K562 (cell line): Measurements from ENCODE around the gene LACTB. TPM values are rescaled to one million over a fixed set of nuclear protein-coding genes. Genes with fewer than 3 reads are reported as not detected.

ENCODE experiments used
- ATAC-seq: fragments of 200-7000 bp; cut with Tn5 transposase; 3 replicates; pipeline ENCODE4 v1.9.1; 2020; ENCODE audit warnings: moderate library complexity
- BruUV-seq: library from RNA; stranded (reverse); fragments of 400-500 nt; replicated peaks from 2 replicates; lab custom pipeline; 2021; lab: Mats Ljungman, UMichigan
- CTCF ChIA-PET: fragments of 300-600 bp; formaldehyde crosslinking; extraction: SDS; loops from one replicate; lab custom pipeline; 2021; ENCODE audit warnings: low intra/inter-chr PET ratio; lab: Yijun Ruan, JAX
- POLR2A ChIA-PET: fragments of 300-600, 350-650 bp; sonication (Branson Sonifier 250); formaldehyde crosslinking; extraction: SDS; loops from one replicate; lab custom pipeline; 2021; ENCODE audit warnings: antibody characterized with exemption, inconsistent platforms; lab: Yijun Ruan, JAX
- DNase-seq, 4 experiments: peaks; one replicate each; pipeline versions ENCODE4 v3.0.0 to v3.0.0-alpha.2; 2011 to 2018; ENCODE audit warnings: low spot score in 3 of 4, mixed read lengths in 3 of 4; ENCODE audit errors: extremely low read depth in 1 of 4
- FAIRE-seq: peaks from 2 replicates; lab custom pipeline; 2011; peaks lifted over from hg19 to GRCh38; lab: Jason Lieb, UNC
- H2AFZ ChIP-seq: 2 replicates; pipeline ENCODE4 v1.6.0; 2011; ENCODE audit warnings: low read depth, low read length, control low read depth, inconsistent platforms
- H3K27ac ChIP-seq: fragments of 200-600 bp; 3 replicates; pipeline ENCODE4 v1.8.0; 2011; ENCODE audit warnings: low read depth, mild to moderate bottlenecking, control low read depth, inconsistent platforms, low read length, moderate library complexity, mixed read lengths; ENCODE audit errors: extremely low read depth
- H3K27me3 ChIP-seq, 2 experiments: fragments of 300-600 bp in 1 of 2; 2 replicates in 1 of 2; 3 replicates in 1 of 2; pipeline versions ENCODE4 v1.6.0 to v1.8.0; 2011; ENCODE audit warnings: inconsistent platforms in 2 of 2, low read length in 2 of 2, mild to moderate bottlenecking in 1 of 2, mixed read lengths in 1 of 2, moderate library complexity in 1 of 2; ENCODE audit not compliant: control insufficient read depth in 2 of 2, insufficient read depth in 2 of 2
- H3K36me3 ChIP-seq: fragments of 300-600 bp; 3 replicates; pipeline ENCODE4 v1.8.0; 2011; ENCODE audit warnings: mild to moderate bottlenecking, low read length, inconsistent platforms; ENCODE audit not compliant: control insufficient read depth, insufficient read depth
- H3K4me1 ChIP-seq, 2 experiments: fragments of 200-600 bp in 1 of 2; replicated peaks in 1 of 2; 2 replicates in 1 of 2; 3 replicates in 1 of 2; pipeline versions ENCODE4 v1.5.1 to v1.8.0; 2011; ENCODE audit warnings: inconsistent platforms in 2 of 2, low read length in 2 of 2, mild to moderate bottlenecking in 1 of 2, mixed read lengths in 1 of 2, moderate library complexity in 1 of 2; ENCODE audit not compliant: control insufficient read depth in 2 of 2, insufficient read depth in 2 of 2
- H3K4me2 ChIP-seq: 2 replicates; pipeline ENCODE4 v1.6.1; 2011; ENCODE audit warnings: low read length, control low read depth, inconsistent platforms, mixed read lengths; ENCODE audit not compliant: insufficient read depth
- H3K4me3 ChIP-seq: fragments of 200-600 bp; sonication (generic), shearing (Covaris generic); 2 replicates; pipeline ENCODE4 v1.5.1; 2016; ENCODE audit warnings: control low read depth, inconsistent platforms
- H3K79me2 ChIP-seq: fragments of 200-600 bp; 3 replicates; pipeline ENCODE4 v1.8.0; 2011; ENCODE audit warnings: low read length, inconsistent platforms; ENCODE audit not compliant: control insufficient read depth, insufficient read depth
- H3K9ac ChIP-seq, 2 experiments: 2 replicates each; pipeline versions ENCODE4 v1.6.0 to v1.6.1; 2011; ENCODE audit warnings: low read depth in 2 of 2, low read length in 2 of 2, control low read depth in 1 of 2, inconsistent platforms in 1 of 2, mild to moderate bottlenecking in 1 of 2, mixed read lengths in 1 of 2; ENCODE audit not compliant: insufficient read depth in 1 of 2
- H3K9me1 ChIP-seq: one replicate; pipeline ENCODE4 v1.6.0; 2011; ENCODE audit warnings: inconsistent platforms, mild to moderate bottlenecking, low read length, moderate library complexity; ENCODE audit not compliant: control insufficient read depth, insufficient read depth
- H3K9me3 ChIP-seq: replicated peaks from 2 replicates; pipeline ENCODE4 v1.5.1; 2011; ENCODE audit warnings: low read depth, low read length, inconsistent platforms; ENCODE audit not compliant: control insufficient read depth, insufficient read depth
- H4K20me1 ChIP-seq: replicated peaks from 2 replicates; pipeline ENCODE4 v1.6.1; 2011; ENCODE audit warnings: low read length, inconsistent platforms, mixed read lengths; ENCODE audit not compliant: control insufficient read depth, insufficient read depth
- BRCA1 ChIP-seq, 2 experiments: fragments of 450-650 bp in 1 of 2; sonication (generic) in 1 of 2; formaldehyde crosslinking in 1 of 2; IDR thresholded peaks; 2 replicates each; pipeline versions ENCODE4 v1.5.0 to v1.6.1; 2017 to 2020; ENCODE audit warnings: mild to moderate bottlenecking in 1 of 2, missing genetic modification reagents in 1 of 2
- ILF3 ChIP-seq: fragments of 450-650 bp; IDR thresholded peaks from 2 replicates; pipeline ENCODE4 v1.6.1; 2018; ENCODE audit warnings: antibody characterized with exemption, mild to moderate bottlenecking, moderate library complexity, borderline replicate concordance
- WGBS: fragments of 100-300 bp; shearing (Covaris generic); methylation state at CpG from one replicate; pipeline ENCODE4 v1.1.6; 2016; ENCODE audit warnings: low coverage, mixed read lengths; ENCODE audit not compliant: insufficient coverage; ENCODE audit errors: missing lambda C conversion rate; 5-methylcytosine and 5-hydroxymethylcytosine counted together
- in situ Hi-C: fragments of 300-500 bp; cut with MboI; formaldehyde crosslinking; loops from 4 replicates; pipeline ENCODE4 v1.15.0; 2018; ENCODE audit warnings: inconsistent platforms, mixed read lengths
- intact Hi-C: fragments of 100-400 bp; cut with micrococcal nuclease; formaldehyde crosslinking; loops from 2 replicates; pipeline ENCODE4 v1.14.2; 2022
- polyA plus RNA-seq, 8 experiments: library from polyadenylated mRNA; depleted of rRNA in 4 of 8; stranded (reverse) in 5 of 8; unstranded in 3 of 8; fragments of >200 nt; fragmentation: Nextera tagmentation in 2 of 8; fragmentation: Illumina TruSeq in 1 of 8; extraction: Ambion mirVana in 2 of 8; extraction: Trizol in 1 of 8; gene quantifications; 2 replicates each; pipeline versions ENCODE4 v1.2.1 to v1.2.3, GENCODE V29; 2011 to 2014; ENCODE audit warnings: inconsistent platforms in 1 of 8, missing spikeins in 1 of 8
- total RNA-seq, 7 experiments: library from RNA; depleted of rRNA in 6 of 7; stranded (reverse); fragments of >200 nt in 6 of 7; fragmentation: Illumina TruSeq in 2 of 7; extraction: Trizol in 2 of 7; gene quantifications; 2 replicates each; pipeline versions ENCODE4 v1.2.1 to v1.2.3, GENCODE V29; 2011 to 2021; ENCODE audit warnings: low replicate concordance in 1 of 7
- TF ChIP-seq, protein P1 (sequence below), 2 experiments: fragments of 450-650 bp in 1 of 2; IDR thresholded peaks; 2 replicates each; pipeline ENCODE4 v1.6.1; 2011 to 2017; ENCODE audit warnings: low read depth in 2 of 2, antibody characterized with exemption in 1 of 2, borderline replicate concordance in 1 of 2, low read length in 1 of 2, mild to moderate bottlenecking in 1 of 2, mixed read lengths in 1 of 2; ENCODE audit not compliant: control insufficient read depth in 1 of 2
- TF ChIP-seq, protein P2 (sequence below): fragments of 250-450 bp; sonication (Bioruptor Pico); IDR thresholded peaks from 2 replicates; pipeline ENCODE4 v1.4.0; 2020; ENCODE audit warnings: mild to moderate bottlenecking

The LACTB gene
- total and polyA plus RNA-seq, 9 of the 15 experiments (the other 6 are each of a cell fraction or from before 2014, with no cell fraction given) = 3.1 to 15.5 (median 9.8) TPM

DNA sequence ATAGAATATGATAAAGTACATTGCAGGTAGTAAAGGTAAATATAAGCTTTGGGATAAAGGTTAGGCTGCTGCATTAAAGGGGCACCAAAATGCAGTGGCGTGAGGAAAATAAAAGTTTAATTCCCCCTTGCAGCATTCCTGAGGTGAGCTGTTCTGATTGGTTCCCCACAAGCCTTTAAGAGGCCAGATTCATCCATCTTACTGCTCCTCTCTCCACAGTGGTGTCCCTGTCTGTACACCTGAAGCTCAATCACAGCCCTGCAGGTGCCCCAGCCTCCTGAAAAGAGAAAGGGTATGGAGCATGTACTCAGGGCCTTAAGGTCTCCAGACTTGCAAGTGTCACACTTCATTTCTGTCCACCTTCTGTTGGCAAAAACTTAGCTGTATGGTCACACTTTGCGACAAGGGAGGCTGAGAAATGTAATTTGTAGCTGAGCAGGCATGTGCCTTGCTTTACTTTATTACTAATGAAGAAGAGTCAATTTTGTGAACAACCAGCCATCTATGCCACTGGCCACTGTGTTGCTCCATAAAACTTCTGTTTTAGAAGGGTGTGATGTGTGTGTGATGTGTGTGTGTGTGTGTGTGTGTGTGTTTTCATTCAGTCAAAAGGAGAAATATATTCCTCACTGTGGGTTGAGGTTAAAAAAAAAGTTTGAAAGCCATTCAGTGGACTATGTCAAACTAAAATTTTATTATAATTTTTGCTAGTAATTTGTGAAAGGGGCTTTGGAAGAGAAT, 12.8 kb downstream of the LACTB start:
- ATAC-seq = no peak
- Histone ChIP-seq H3K27me3 (no peaks in the 10 kb centered on the region), H3K36me3 (0 out of 3 replicates have a peak, but pooled peaks cover 5% of the 10 kb centered on the region), H3K27ac (no peak overlapping the region), H3K79me2 (no peaks in the 10 kb centered on the region), H3K9me3 (no peaks in the 10 kb centered on the region), H3K9me1 (no peaks in the 10 kb centered on the region), H3K4me1 (no peaks in the 10 kb centered on the region), H3K4me3 (no peak overlapping the region), H2AFZ (no peak overlapping the region), H3K4me2 (no peak overlapping the region), H3K9ac (no peak overlapping the region), H4K20me1 (no peaks in the 10 kb centered on the region)
- 72% methylated on average over 2 of the region's 2 CpGs for WGBS
- no peak for DNase-seq
- ChIA-PET POLR2A (interaction anchor here (0.7 to 0.9 kb wide), 2 partner anchors 12 to 20 kb away, joined by 3 to 4 read pairs; no protein-coding TSS in a partner anchor), CTCF (no interaction called here)
- no TSS peak for BruUV-seq
- no peak for FAIRE-seq
- in situ Hi-C loops = no loop called here
- intact Hi-C loops = no loop called here
- TF ChIP-seq BRCA1 (IDR thresholded peaks at IDR 0.05) = no peak
- TF ChIP-seq BRCA1 (CRISPR knock-in tag; IDR thresholded peaks at IDR 0.05) = no peak
- TF ChIP-seq ILF3 = no peak
- TF ChIP-seq, protein P1, sequence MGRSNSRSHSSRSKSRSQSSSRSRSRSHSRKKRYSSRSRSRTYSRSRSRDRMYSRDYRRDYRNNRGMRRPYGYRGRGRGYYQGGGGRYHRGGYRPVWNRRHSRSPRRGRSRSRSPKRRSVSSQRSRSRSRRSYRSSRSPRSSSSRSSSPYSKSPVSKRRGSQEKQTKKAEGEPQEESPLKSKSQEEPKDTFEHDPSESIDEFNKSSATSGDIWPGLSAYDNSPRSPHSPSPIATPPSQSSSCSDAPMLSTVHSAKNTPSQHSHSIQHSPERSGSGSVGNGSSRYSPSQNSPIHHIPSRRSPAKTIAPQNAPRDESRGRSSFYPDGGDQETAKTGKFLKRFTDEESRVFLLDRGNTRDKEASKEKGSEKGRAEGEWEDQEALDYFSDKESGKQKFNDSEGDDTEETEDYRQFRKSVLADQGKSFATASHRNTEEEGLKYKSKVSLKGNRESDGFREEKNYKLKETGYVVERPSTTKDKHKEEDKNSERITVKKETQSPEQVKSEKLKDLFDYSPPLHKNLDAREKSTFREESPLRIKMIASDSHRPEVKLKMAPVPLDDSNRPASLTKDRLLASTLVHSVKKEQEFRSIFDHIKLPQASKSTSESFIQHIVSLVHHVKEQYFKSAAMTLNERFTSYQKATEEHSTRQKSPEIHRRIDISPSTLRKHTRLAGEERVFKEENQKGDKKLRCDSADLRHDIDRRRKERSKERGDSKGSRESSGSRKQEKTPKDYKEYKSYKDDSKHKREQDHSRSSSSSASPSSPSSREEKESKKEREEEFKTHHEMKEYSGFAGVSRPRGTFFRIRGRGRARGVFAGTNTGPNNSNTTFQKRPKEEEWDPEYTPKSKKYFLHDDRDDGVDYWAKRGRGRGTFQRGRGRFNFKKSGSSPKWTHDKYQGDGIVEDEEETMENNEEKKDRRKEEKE (IDR thresholded peaks at IDR 0.05; ENCODE audit: borderline replicate concordance in 1 of 2, control insufficient read depth in 1 of 2, low read depth in 2 of 2, low read length in 1 of 2) = no peak
- TF ChIP-seq, protein P2, sequence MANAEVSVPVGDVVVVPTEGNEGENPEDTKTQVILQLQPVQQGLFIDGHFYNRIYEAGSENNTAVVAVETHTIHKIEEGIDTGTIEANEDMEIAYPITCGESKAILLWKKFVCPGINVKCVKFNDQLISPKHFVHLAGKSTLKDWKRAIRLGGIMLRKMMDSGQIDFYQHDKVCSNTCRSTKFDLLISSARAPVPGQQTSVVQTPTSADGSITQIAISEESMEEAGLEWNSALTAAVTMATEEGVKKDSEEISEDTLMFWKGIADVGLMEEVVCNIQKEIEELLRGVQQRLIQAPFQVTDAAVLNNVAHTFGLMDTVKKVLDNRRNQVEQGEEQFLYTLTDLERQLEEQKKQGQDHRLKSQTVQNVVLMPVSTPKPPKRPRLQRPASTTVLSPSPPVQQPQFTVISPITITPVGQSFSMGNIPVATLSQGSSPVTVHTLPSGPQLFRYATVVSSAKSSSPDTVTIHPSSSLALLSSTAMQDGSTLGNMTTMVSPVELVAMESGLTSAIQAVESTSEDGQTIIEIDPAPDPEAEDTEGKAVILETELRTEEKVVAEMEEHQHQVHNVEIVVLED = no peak
